ENCODE data around the gene CYREN. TPM values are rescaled to one million over a fixed set of nuclear protein-coding genes. Genes with fewer than 3 reads are reported as not detected.

The CYREN gene
- total and polyA plus RNA-seq, 2 of the 13 experiments (the other 11 are each of a cell fraction or from before 2014, with no cell fraction given) = 20.7 to 60.7 TPM

GRCh38 chr7:135167365-135167917 is 3.1 kb downstream of the CYREN start (continued):
- TF ChIP-seq RAD51 (IDR thresholded peaks at IDR 0.05; ENCODE audit: borderline replicate concordance) (no peak), ZNF687 (CRISPR knock-in tag; IDR thresholded peaks at IDR 0.05) (0 out of 2 replicates have a peak, but pooled peaks have one; percentile 7), ZNF33B (CRISPR knock-in tag; IDR thresholded peaks at IDR 0.05) (no peak), YY1 (IDR thresholded peaks at IDR 0.05; ENCODE audit: insufficient read depth, insufficient replicate concordance, low read depth, low read length) (no peak), KDM2A (CRISPR knock-in tag; IDR thresholded peaks at IDR 0.05; ENCODE audit: borderline replicate concordance, low read depth) (no peak), ZNF558 (CRISPR knock-in tag; IDR thresholded peaks at IDR 0.05; ENCODE audit: borderline replicate concordance) (no peak), SMYD3 (CRISPR knock-in tag; IDR thresholded peaks at IDR 0.05) (no peak), KDM5A (IDR thresholded peaks at IDR 0.05; ENCODE audit: borderline replicate concordance, low read length) (no peak), TARDBP (CRISPR knock-in tag; IDR thresholded peaks at IDR 0.05) (no peak), KMT2A (CRISPR knock-in tag; IDR thresholded peaks at IDR 0.05) (no peak), MXD3 (CRISPR knock-in tag; IDR thresholded peaks at IDR 0.05) (no peak), SALL1 (CRISPR knock-in tag; IDR thresholded peaks at IDR 0.05) (no peak), ZFP91 (CRISPR knock-in tag; IDR thresholded peaks at IDR 0.05; ENCODE audit: borderline replicate concordance) (no peak), REL (CRISPR knock-in tag; conservative IDR thresholded peaks at IDR 0.05) (no peak), ZC3H13 (CRISPR knock-in tag; IDR thresholded peaks at IDR 0.05) (peak; percentile 47), ZNF207 (IDR thresholded peaks at IDR 0.05; ENCODE audit: borderline replicate concordance) (no peak)
- TF ChIP-seq, protein P1, sequence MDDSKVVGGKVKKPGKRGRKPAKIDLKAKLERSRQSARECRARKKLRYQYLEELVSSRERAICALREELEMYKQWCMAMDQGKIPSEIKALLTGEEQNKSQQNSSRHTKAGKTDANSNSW (CRISPR knock-in tag; IDR thresholded peaks at IDR 0.05; ENCODE audit: borderline replicate concordance) = no peak
- TF ChIP-seq, protein P2, sequence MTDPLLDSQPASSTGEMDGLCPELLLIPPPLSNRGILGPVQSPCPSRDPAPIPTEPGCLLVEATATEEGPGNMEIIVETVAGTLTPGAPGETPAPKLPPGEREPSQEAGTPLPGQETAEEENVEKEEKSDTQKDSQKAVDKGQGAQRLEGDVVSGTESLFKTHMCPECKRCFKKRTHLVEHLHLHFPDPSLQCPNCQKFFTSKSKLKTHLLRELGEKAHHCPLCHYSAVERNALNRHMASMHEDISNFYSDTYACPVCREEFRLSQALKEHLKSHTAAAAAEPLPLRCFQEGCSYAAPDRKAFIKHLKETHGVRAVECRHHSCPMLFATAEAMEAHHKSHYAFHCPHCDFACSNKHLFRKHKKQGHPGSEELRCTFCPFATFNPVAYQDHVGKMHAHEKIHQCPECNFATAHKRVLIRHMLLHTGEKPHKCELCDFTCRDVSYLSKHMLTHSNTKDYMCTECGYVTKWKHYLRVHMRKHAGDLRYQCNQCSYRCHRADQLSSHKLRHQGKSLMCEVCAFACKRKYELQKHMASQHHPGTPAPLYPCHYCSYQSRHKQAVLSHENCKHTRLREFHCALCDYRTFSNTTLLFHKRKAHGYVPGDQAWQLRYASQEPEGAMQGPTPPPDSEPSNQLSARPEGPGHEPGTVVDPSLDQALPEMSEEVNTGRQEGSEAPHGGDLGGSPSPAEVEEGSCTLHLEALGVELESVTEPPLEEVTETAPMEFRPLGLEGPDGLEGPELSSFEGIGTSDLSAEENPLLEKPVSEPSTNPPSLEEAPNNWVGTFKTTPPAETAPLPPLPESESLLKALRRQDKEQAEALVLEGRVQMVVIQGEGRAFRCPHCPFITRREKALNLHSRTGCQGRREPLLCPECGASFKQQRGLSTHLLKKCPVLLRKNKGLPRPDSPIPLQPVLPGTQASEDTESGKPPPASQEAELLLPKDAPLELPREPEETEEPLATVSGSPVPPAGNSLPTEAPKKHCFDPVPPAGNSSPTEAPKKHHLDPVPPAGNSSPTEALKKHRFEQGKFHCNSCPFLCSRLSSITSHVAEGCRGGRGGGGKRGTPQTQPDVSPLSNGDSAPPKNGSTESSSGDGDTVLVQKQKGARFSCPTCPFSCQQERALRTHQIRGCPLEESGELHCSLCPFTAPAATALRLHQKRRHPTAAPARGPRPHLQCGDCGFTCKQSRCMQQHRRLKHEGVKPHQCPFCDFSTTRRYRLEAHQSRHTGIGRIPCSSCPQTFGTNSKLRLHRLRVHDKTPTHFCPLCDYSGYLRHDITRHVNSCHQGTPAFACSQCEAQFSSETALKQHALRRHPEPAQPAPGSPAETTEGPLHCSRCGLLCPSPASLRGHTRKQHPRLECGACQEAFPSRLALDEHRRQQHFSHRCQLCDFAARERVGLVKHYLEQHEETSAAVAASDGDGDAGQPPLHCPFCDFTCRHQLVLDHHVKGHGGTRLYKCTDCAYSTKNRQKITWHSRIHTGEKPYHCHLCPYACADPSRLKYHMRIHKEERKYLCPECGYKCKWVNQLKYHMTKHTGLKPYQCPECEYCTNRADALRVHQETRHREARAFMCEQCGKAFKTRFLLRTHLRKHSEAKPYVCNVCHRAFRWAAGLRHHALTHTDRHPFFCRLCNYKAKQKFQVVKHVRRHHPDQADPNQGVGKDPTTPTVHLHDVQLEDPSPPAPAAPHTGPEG (CRISPR knock-in tag; IDR thresholded peaks at IDR 0.05) = no peak
